HG03469 (cell line): Measurements from ENCODE around the gene SLC4A8.

Experiments used
- ATAC-seq: cut with Tn5 transposase; IDR thresholded peaks from one replicate; pipeline ENCODE4 v1.9.1; 2021; ENCODE audit warnings: mild to moderate bottlenecking, moderate library complexity, moderate number of reproducible peaks; ENCODE audit not compliant: unreplicated experiment

The SLC4A8 gene

GRCh38 chr12:51393676-51394545 lies 30.7 kb upstream of the SLC4A8 start:
- no peak for ATAC-seq

GRCh38 chr12:51395283-51396230 lies 29.1 kb upstream of the SLC4A8 start:
- peak; percentile 37 for ATAC-seq

GRCh38 chr12:51397670-51398069 lies 27.0 kb upstream of the SLC4A8 start:
- ATAC-seq = no peak

GRCh38 chr12:51399891-51400290 lies 24.7 kb upstream of the SLC4A8 start:
- no peak for ATAC-seq

- no peak for ATAC-seq
Observed at GRCh38 chr12:51401020-51401419, 23.6 kb upstream of the SLC4A8 start.

GRCh38 chr12:51401486-51401885 lies 23.1 kb upstream of the SLC4A8 start:
- ATAC-seq = no peak

GRCh38 chr12:51401900-51402299 lies 22.7 kb upstream of the SLC4A8 start:
- ATAC-seq = no peak

- ATAC-seq = no peak
Observed at GRCh38 chr12:51403159-51403558, 21.5 kb upstream of the SLC4A8 start.

- no peak for ATAC-seq
Observed at GRCh38 chr12:51403681-51404136, 20.9 kb upstream of the SLC4A8 start.

GRCh38 chr12:51404627-51405026 lies 20.0 kb upstream of the SLC4A8 start:
- no peak for ATAC-seq

- ATAC-seq = no peak
Observed at GRCh38 chr12:51405801-51406207, 18.8 kb upstream of the SLC4A8 start.

- no peak for ATAC-seq
Observed at GRCh38 chr12:51406290-51406689, 18.3 kb upstream of the SLC4A8 start.

GRCh38 chr12:51406859-51407258 lies 17.8 kb upstream of the SLC4A8 start:
- no peak for ATAC-seq

GRCh38 chr12:51407604-51408003 lies 17.0 kb upstream of the SLC4A8 start:
- no peak for ATAC-seq

- no peak for ATAC-seq
Observed at GRCh38 chr12:51409846-51410245, 14.8 kb upstream of the SLC4A8 start.

- no peak for ATAC-seq
Observed at GRCh38 chr12:51413149-51413548, 11.5 kb upstream of the SLC4A8 start.

GRCh38 chr12:51413791-51414190 lies 10.8 kb upstream of the SLC4A8 start:
- ATAC-seq = no peak

GRCh38 chr12:51415931-51416330 lies 8.7 kb upstream of the SLC4A8 start:
- ATAC-seq = no peak

- no peak for ATAC-seq
Observed at GRCh38 chr12:51417826-51418225, 6.8 kb upstream of the SLC4A8 start.

GRCh38 chr12:51419425-51420193 lies 5.0 kb upstream of the SLC4A8 start:
- ATAC-seq = no peak
